HG02884 (cell line): Measurements from ENCODE around the gene NFYB.
"Not testable (repeated sequence)": the region's sequence is repeated elsewhere in the genome, so short reads cannot be mapped to it uniquely, and the experiment has no call there.

Source experiments
- ATAC-seq: cut with Tn5 transposase; IDR thresholded peaks from one replicate; pipeline ENCODE4 v1.9.1; 2021; ENCODE audit warnings: mild to moderate bottlenecking, moderate library complexity; ENCODE audit not compliant: unreplicated experiment

The NFYB gene

GRCh38 chr12:104121001-104121400 lies 17.0 kb downstream of the NFYB start:
- no peak for ATAC-seq

- no peak for ATAC-seq
These were observed 22.4 kb downstream of the NFYB start for GRCh38 chr12:104115587-104115975.

- ATAC-seq: not testable (repeated sequence)
These were observed 23.0 kb downstream of the NFYB start for GRCh38 chr12:104114834-104115586.

- no peak for ATAC-seq
These were observed 28.4 kb downstream of the NFYB start for GRCh38 chr12:104109446-104110271.

- ATAC-seq: no peak
These were observed 29.1 kb downstream of the NFYB start for GRCh38 chr12:104108755-104109445.

- ATAC-seq: no peak
These were observed 31.0 kb downstream of the NFYB start for GRCh38 chr12:104106965-104107364.

GRCh38 chr12:104105461-104105860 lies 32.5 kb downstream of the NFYB start:
- ATAC-seq: no peak

GRCh38 chr12:104097954-104098353 lies 40.1 kb downstream of the NFYB start:
- ATAC-seq: no peak

GRCh38 chr12:104095289-104095688 lies 42.7 kb downstream of the NFYB start:
- no peak for ATAC-seq

GRCh38 chr12:104094284-104094683 lies 43.7 kb downstream of the NFYB start:
- no peak for ATAC-seq

GRCh38 chr12:104091136-104091535 lies 46.9 kb downstream of the NFYB start:
- no peak for ATAC-seq

- no peak for ATAC-seq
These were observed 47.3 kb downstream of the NFYB start for GRCh38 chr12:104090685-104091084.

GRCh38 chr12:104083769-104084475 lies 54.1 kb downstream of the NFYB start:
- ATAC-seq: peak; percentile 93

GRCh38 chr12:104080764-104081163 lies 57.2 kb downstream of the NFYB start:
- ATAC-seq: no peak

- ATAC-seq: no peak
These were observed 59.0 kb downstream of the NFYB start for GRCh38 chr12:104079024-104079423.

GRCh38 chr12:104073699-104074098 lies 64.3 kb downstream of the NFYB start:
- no peak for ATAC-seq

GRCh38 chr12:104072099-104072498 lies 65.9 kb downstream of the NFYB start:
- no peak for ATAC-seq
